ENCODE measurements around the gene PNKP. TPM values are rescaled to one million over a fixed set of nuclear protein-coding genes. Genes with fewer than 3 reads are reported as not detected.

The PNKP gene
- total and polyA plus RNA-seq, 9 donors = 20.2 to 41.7 (median 32.5) TPM

DNA sequence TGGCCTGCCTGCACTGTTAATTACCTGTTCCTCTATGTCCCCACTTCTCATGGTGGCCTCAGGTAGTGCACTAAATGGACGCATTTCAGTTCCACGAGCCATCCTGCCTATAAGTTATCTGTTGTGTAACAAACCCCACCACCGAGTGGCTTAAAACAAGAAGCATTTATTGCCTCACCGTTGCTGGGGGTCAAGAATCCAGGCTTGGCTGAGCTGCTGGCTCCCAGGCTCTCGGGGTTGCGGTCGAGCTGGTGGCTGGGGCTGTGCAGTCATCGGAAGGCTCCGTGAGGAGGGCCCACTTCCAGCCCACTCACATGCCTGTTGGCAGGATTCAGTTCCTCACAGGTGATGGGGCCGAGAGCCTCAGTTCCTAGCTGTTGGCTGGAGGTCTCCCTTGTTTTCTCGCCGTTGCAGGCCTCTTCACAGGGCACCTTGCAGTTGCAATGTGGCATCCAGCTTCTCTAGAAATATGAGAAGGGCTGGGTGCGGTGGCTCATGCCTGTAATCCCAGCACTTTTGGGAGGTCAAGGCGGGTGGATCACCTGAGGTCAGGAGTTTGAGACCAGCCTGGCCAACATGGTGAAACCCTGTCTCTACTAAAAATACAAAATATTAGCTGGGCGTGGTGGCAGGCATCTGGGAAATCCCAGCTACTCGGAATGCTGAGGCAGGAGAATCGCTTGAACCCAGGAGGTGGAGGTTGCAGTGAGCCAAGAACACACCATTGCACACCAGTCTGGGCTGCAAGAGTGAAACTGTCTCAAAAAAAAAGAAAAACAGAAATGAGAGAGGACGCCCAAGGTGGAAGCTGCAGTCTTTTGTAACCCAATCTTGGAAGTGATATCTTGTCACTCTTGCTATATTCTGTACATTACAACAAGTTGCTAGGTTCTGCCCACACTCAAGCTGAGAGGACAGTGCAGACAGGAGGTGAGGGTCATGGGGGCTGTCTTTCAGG is 23.0 kb downstream of the PNKP start:
- H3K36me3 ChIP-seq (ENCODE audit: control insufficient read depth, insufficient read depth, low read length) = peaks cover 22% of the 10 kb centered on the region
- H3K27ac ChIP-seq (ENCODE audit: low read length) = no peak overlapping the region
- peaks cover 6% of the 10 kb centered on the region for H3K9me3 ChIP-seq (replicated peaks; ENCODE audit: control insufficient read depth, low read depth, low read length)
- peaks cover 10% of the 10 kb centered on the region for H3K4me1 ChIP-seq (ENCODE audit: control insufficient read depth, insufficient read depth, low read length)
- H3K4me3 ChIP-seq (ENCODE audit: low read length) = no peak overlapping the region
- no peaks in the 10 kb centered on the region for H3K27me3 ChIP-seq (ENCODE audit: control insufficient read depth, insufficient read depth, low read length)
- 74% methylated on average over 12 of the region's 18 CpGs for WGBS (ENCODE audit: insufficient coverage)
- no peak for DNase-seq

DNA sequence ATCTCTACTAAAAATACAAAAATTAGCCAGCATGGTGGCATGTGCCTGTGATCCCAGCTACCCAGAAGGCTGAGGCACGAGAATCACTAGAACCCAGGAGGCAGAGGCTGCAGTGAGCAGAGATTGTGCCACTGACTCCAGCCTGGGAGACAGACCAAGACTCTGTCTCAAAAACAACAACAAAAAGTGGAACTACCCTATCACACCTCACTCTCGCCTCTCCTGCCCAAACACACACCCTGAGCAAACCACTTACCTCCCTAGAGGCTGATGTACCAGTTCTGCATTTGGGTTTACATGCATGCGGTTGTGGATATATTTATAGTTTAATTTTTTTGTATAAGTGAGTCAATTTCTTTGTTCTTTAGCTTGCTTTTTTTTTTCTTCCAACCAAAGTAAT is 24.1 kb downstream of the PNKP start:
- Histone ChIP-seq H3K9me3 (replicated peaks; ENCODE audit: control insufficient read depth, low read depth, low read length) (no peaks in the 10 kb centered on the region), H3K4me1 (ENCODE audit: control insufficient read depth, insufficient read depth, low read length) (peaks cover 10% of the 10 kb centered on the region), H3K27me3 (ENCODE audit: control insufficient read depth, insufficient read depth, low read length) (no peaks in the 10 kb centered on the region), H3K36me3 (ENCODE audit: control insufficient read depth, insufficient read depth, low read length) (peaks cover 30% of the 10 kb centered on the region), H3K27ac (ENCODE audit: low read length) (no peak overlapping the region), H3K4me3 (ENCODE audit: low read length) (no peak overlapping the region)
- 100% methylated on average over 1 of the region's 3 CpGs for WGBS (ENCODE audit: insufficient coverage)
- no peak for DNase-seq

GRCh38 chr19:49840736-49841249 is 26.6 kb downstream of the PNKP start:
- Histone ChIP-seq H3K4me1 (ENCODE audit: control insufficient read depth, insufficient read depth, low read length) (peaks cover 10% of the 10 kb centered on the region), H3K27me3 (ENCODE audit: control insufficient read depth, insufficient read depth, low read length) (no peaks in the 10 kb centered on the region), H3K36me3 (ENCODE audit: control insufficient read depth, insufficient read depth, low read length) (peaks cover 55% of the 10 kb centered on the region), H3K4me3 (ENCODE audit: low read length) (no peak overlapping the region), H3K27ac (ENCODE audit: low read length) (no peak overlapping the region), H3K9me3 (replicated peaks; ENCODE audit: control insufficient read depth, low read depth, low read length) (no peaks in the 10 kb centered on the region)
- no peak for DNase-seq
- 87% methylated on average over 11 of the region's 17 CpGs for WGBS (ENCODE audit: insufficient coverage)

DNA sequence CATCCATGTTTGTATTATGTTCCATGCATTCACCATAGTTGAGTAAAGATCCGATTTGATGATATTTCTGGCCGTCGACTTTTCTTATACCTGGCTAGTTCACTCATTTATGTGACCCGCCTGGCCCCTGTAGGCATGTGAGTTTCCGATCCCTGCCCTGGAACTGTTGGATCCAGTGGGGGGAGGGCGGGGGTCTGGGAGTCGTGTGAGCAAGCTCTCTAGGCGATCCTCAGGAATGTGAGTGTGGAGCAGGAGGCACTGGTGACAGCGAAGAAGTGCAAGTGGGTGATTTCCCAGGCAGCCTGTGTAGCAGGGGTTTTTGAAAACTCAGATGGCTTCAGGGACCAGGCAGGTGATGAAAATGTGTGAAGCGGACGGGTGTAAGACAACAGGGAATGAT is 27.1 kb downstream of the PNKP start:
- Histone ChIP-seq H3K4me1 (ENCODE audit: control insufficient read depth, insufficient read depth, low read length) (peaks cover 10% of the 10 kb centered on the region), H3K36me3 (ENCODE audit: control insufficient read depth, insufficient read depth, low read length) (peaks cover 60% of the 10 kb centered on the region), H3K27me3 (ENCODE audit: control insufficient read depth, insufficient read depth, low read length) (no peaks in the 10 kb centered on the region), H3K4me3 (ENCODE audit: low read length) (no peak overlapping the region), H3K27ac (ENCODE audit: low read length) (no peak overlapping the region), H3K9me3 (replicated peaks; ENCODE audit: control insufficient read depth, low read depth, low read length) (no peaks in the 10 kb centered on the region)
- no peak for DNase-seq
- 88% methylated on average over 8 of the region's 11 CpGs for WGBS (ENCODE audit: insufficient coverage)

GRCh38 chr19:49839713-49840112 is 27.7 kb downstream of the PNKP start:
- Histone ChIP-seq H3K4me1 (ENCODE audit: control insufficient read depth, insufficient read depth, low read length) (peaks cover 11% of the 10 kb centered on the region), H3K36me3 (ENCODE audit: control insufficient read depth, insufficient read depth, low read length) (peaks cover 66% of the 10 kb centered on the region), H3K4me3 (ENCODE audit: low read length) (no peak overlapping the region), H3K27me3 (ENCODE audit: control insufficient read depth, insufficient read depth, low read length) (no peaks in the 10 kb centered on the region), H3K27ac (ENCODE audit: low read length) (no peak overlapping the region), H3K9me3 (replicated peaks; ENCODE audit: control insufficient read depth, low read depth, low read length) (no peaks in the 10 kb centered on the region)
- 92% methylated on average over 6 of the region's 11 CpGs for WGBS (ENCODE audit: insufficient coverage)
- DNase-seq = no peak

DNA sequence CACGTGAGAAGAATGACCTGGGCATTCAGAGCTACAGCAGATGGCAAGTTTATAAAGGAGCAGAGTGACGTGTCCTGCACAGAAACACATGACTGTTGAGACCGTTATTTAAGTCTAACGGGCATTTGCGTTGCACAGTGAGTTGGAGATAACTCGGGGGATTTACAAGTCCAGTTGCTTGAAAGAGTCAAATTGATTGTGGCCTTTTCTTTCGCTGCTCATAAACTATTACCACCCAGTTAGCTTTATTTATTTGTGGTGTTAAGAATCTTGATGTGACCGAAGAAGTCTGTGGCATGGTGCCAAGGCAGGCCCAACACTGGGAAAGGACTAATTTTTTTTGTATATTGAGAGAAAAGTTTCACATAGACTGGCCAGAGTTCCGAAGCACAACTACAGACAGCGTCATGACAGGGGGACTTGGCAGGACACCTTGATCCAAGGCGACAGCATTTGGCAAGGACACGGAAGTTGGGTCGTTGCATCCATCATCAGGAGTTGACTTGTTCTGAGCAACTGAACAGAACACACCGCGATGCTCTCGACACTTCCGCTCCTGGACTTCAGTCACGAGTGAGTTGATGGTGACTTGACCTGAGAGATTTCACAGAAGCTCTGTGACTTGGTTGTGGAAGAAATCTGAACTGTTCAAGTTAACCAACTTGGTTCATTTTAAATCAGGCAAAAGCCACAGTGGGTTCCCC is 28.3 kb downstream of the PNKP start:
- Histone ChIP-seq H3K4me1 (ENCODE audit: control insufficient read depth, insufficient read depth, low read length) (peaks cover 11% of the 10 kb centered on the region), H3K36me3 (ENCODE audit: control insufficient read depth, insufficient read depth, low read length) (peaks cover 73% of the 10 kb centered on the region), H3K9me3 (replicated peaks; ENCODE audit: control insufficient read depth, low read depth, low read length) (no peaks in the 10 kb centered on the region), H3K27me3 (ENCODE audit: control insufficient read depth, insufficient read depth, low read length) (no peaks in the 10 kb centered on the region), H3K4me3 (ENCODE audit: low read length) (no peak overlapping the region), H3K27ac (ENCODE audit: low read length) (no peak overlapping the region)
- 91% methylated on average over 15 of the region's 18 CpGs for WGBS (ENCODE audit: insufficient coverage)
- no peak for DNase-seq

- H3K9me3 ChIP-seq (replicated peaks; ENCODE audit: control insufficient read depth, low read depth, low read length) = no peaks in the 10 kb centered on the region
- no peak overlapping the region for H3K27ac ChIP-seq (ENCODE audit: low read length)
- no peak for DNase-seq
- H3K4me1 ChIP-seq (ENCODE audit: control insufficient read depth, insufficient read depth, low read length) = peaks cover 22% of the 10 kb centered on the region
- H3K27me3 ChIP-seq (ENCODE audit: control insufficient read depth, insufficient read depth, low read length) = no peaks in the 10 kb centered on the region
- peaks cover 87% of the 10 kb centered on the region for H3K36me3 ChIP-seq (ENCODE audit: control insufficient read depth, insufficient read depth, low read length)
- no peak overlapping the region for H3K4me3 ChIP-seq (ENCODE audit: low read length)
- 91% methylated on average over 9 of the region's 9 CpGs for WGBS (ENCODE audit: insufficient coverage)
Measured at GRCh38 chr19:49837425-49837824, 30.0 kb downstream of the PNKP start.

DNA sequence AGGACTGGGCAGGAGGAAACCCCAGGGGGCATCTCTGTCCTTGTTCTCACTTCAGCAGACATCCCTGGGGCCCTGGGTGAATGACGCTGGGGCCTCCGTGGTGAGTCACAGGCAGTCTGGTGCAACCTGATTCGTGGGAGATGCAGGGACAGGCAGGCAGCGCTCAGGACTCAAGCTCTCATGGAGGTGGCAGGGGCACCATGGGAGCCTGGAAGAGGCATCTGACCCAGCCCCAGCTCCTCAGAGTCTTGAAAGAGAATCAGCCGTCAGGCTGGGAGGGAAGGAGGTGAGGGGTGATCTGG is 30.4 kb downstream of the PNKP start:
- H3K27ac ChIP-seq (ENCODE audit: low read length) = no peak overlapping the region
- H3K27me3 ChIP-seq (ENCODE audit: control insufficient read depth, insufficient read depth, low read length) = no peaks in the 10 kb centered on the region
- H3K9me3 ChIP-seq (replicated peaks; ENCODE audit: control insufficient read depth, low read depth, low read length) = no peaks in the 10 kb centered on the region
- H3K36me3 ChIP-seq (ENCODE audit: control insufficient read depth, insufficient read depth, low read length) = peaks cover 90% of the 10 kb centered on the region
- WGBS (ENCODE audit: insufficient coverage) = 85% methylated on average over 5 of the region's 5 CpGs
- H3K4me1 ChIP-seq (ENCODE audit: control insufficient read depth, insufficient read depth, low read length) = peaks cover 24% of the 10 kb centered on the region
- no peak for DNase-seq
- no peak overlapping the region for H3K4me3 ChIP-seq (ENCODE audit: low read length)

GRCh38 chr19:49836176-49837008 is 31.0 kb downstream of the PNKP start:
- Histone ChIP-seq H3K4me1 (ENCODE audit: control insufficient read depth, insufficient read depth, low read length) (peaks cover 24% of the 10 kb centered on the region), H3K27me3 (ENCODE audit: control insufficient read depth, insufficient read depth, low read length) (no peaks in the 10 kb centered on the region), H3K9me3 (replicated peaks; ENCODE audit: control insufficient read depth, low read depth, low read length) (no peaks in the 10 kb centered on the region), H3K36me3 (ENCODE audit: control insufficient read depth, insufficient read depth, low read length) (peaks cover 92% of the 10 kb centered on the region), H3K27ac (ENCODE audit: low read length) (no peak overlapping the region), H3K4me3 (ENCODE audit: low read length) (no peak overlapping the region)
- 86% methylated on average over 17 of the region's 20 CpGs for WGBS (ENCODE audit: insufficient coverage)
- DNase-seq = no peak

GRCh38 chr19:49835562-49835961 is 31.8 kb downstream of the PNKP start:
- Histone ChIP-seq H3K27ac (ENCODE audit: low read length) (no peak overlapping the region), H3K4me3 (ENCODE audit: low read length) (no peak overlapping the region), H3K9me3 (replicated peaks; ENCODE audit: control insufficient read depth, low read depth, low read length) (no peaks in the 10 kb centered on the region), H3K4me1 (ENCODE audit: control insufficient read depth, insufficient read depth, low read length) (peaks cover 24% of the 10 kb centered on the region), H3K27me3 (ENCODE audit: control insufficient read depth, insufficient read depth, low read length) (no peaks in the 10 kb centered on the region), H3K36me3 (ENCODE audit: control insufficient read depth, insufficient read depth, low read length) (peaks cover 93% of the 10 kb centered on the region)
- no peak for DNase-seq
- WGBS (ENCODE audit: insufficient coverage) = 93% methylated on average over 6 of the region's 12 CpGs

Measured in muscle of leg (tissue), 11 donors.